Esophagus muscularis mucosa (tissue), 3 donors: ENCODE results near the gene LARGE1.

Experiments used
- POLR2A ChIP-seq: fragments of 450-650 bp; IDR thresholded peaks from one replicate; pipeline ENCODE4 v1.6.1; 2017; ENCODE audit warnings: antibody characterized with exemption, moderate library complexity, mild to moderate bottlenecking, low read depth
- POLR2AphosphoS5 ChIP-seq, 2 donors: sonication (generic); formaldehyde crosslinking; IDR thresholded peaks; one replicate each; pipeline ENCODE4 v1.6.1; 2017; ENCODE audit warnings: antibody characterized with exemption in 2 of 2
- TF ChIP-seq, protein P1 (sequence below), 3 experiments: fragments of 200-600 bp in 2 of 3; fragments of 450-650 bp in 1 of 3; sonication (generic) in 2 of 3; IDR thresholded peaks; one replicate each; pipeline ENCODE4 v1.5.1; 2017 to 2019; ENCODE audit warnings: antibody characterized with exemption in 3 of 3, mild to moderate bottlenecking in 2 of 3, moderate library complexity in 1 of 3

DNA sequence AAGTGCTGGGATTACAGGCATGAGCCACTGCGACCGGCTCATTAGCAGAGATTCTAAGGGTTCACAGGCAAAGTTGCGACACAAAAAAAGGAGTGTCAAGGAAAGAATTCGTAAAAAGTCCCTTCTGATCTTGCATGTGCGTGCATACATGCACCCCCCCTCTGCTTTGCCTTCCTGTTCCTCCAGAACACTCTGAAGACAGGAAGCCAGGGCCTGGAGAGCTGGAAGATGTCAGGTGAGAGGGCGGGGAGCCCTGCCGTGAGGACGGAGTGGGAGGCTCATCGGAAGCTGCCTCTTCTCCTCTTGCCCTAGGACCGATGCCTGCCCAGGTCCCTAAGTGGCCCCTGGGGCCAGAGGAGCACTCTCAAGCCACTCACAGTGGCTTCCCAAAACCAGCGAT, 89.1 kb downstream of the LARGE1 start:
- TF ChIP-seq, protein P1, sequence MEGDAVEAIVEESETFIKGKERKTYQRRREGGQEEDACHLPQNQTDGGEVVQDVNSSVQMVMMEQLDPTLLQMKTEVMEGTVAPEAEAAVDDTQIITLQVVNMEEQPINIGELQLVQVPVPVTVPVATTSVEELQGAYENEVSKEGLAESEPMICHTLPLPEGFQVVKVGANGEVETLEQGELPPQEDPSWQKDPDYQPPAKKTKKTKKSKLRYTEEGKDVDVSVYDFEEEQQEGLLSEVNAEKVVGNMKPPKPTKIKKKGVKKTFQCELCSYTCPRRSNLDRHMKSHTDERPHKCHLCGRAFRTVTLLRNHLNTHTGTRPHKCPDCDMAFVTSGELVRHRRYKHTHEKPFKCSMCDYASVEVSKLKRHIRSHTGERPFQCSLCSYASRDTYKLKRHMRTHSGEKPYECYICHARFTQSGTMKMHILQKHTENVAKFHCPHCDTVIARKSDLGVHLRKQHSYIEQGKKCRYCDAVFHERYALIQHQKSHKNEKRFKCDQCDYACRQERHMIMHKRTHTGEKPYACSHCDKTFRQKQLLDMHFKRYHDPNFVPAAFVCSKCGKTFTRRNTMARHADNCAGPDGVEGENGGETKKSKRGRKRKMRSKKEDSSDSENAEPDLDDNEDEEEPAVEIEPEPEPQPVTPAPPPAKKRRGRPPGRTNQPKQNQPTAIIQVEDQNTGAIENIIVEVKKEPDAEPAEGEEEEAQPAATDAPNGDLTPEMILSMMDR (IDR thresholded peaks at IDR 0.05), result no peak
- TF ChIP-seq POLR2A (no peak), POLR2AphosphoS5 (IDR thresholded peaks at IDR 0.05) (no peak)
